Progenitor cell of endocrine pancreas (in vitro differentiated cells): ENCODE results near the gene RAB3IL1. TPM values are rescaled to one million over a fixed set of nuclear protein-coding genes. Genes with fewer than 3 reads are reported as not detected.

Experiments
- DNase-seq: peaks from one replicate; pipeline ENCODE4 v3.0.0; 2021; ENCODE audit warnings: low spot score; ENCODE audit not compliant: unreplicated experiment
- H3K27ac Mint-ChIP-seq: 2 replicates; pipeline ENCODE4 v1.8.0; 2021; ENCODE audit warnings: mild to moderate bottlenecking, moderate library complexity, mixed read lengths
- H3K27me3 Mint-ChIP-seq: 2 replicates; pipeline ENCODE4 v1.8.0; 2021; ENCODE audit warnings: mixed read lengths
- H3K36me3 Mint-ChIP-seq: 2 replicates; pipeline ENCODE4 v1.8.0; 2022; ENCODE audit warnings: mixed read lengths; ENCODE audit not compliant: insufficient read depth
- H3K4me1 Mint-ChIP-seq: 2 replicates; pipeline ENCODE4 v1.8.0; 2021; ENCODE audit warnings: low read depth, mixed read lengths
- H3K4me3 Mint-ChIP-seq: 2 replicates; pipeline ENCODE4 v1.8.0; 2021; ENCODE audit warnings: low read depth, mild to moderate bottlenecking, moderate library complexity, mixed read lengths
- H3K9me3 Mint-ChIP-seq: 2 replicates; pipeline ENCODE4 v1.8.0; 2021; ENCODE audit warnings: low read depth, mixed read lengths
- CTCF ChIP-seq: fragments of 200-600 bp; sonication (generic); IDR thresholded peaks from one replicate; pipeline ENCODE4 v1.5.0; 2021; ENCODE audit warnings: antibody characterized with exemption, mild to moderate bottlenecking; ENCODE audit not compliant: unreplicated experiment
- total RNA-seq: library from RNA; stranded (reverse); gene quantifications from 2 replicates; pipeline ENCODE4 v1.2.1, GENCODE V29; 2021

Gene RAB3IL1
- total RNA-seq, 1 donor from 2014 or later: 0.53 TPM

- no peak for TF ChIP-seq CTCF
- Mint-ChIP-seq H3K4me1 (no peaks in the 10 kb centered on the region), H3K36me3 (peaks cover 12% of the 10 kb centered on the region), H3K27ac (no peak overlapping the region), H3K9me3 (no peaks in the 10 kb centered on the region), H3K27me3 (no peaks in the 10 kb centered on the region), H3K4me3 (no peak overlapping the region)
- no peak for DNase-seq
Measured at GRCh38 chr11:61853698-61854169, 63.6 kb downstream of the RAB3IL1 start.

GRCh38 chr11:61851900-61852295 is 65.5 kb downstream of the RAB3IL1 start:
- Mint-ChIP-seq H3K4me3 (no peak overlapping the region), H3K36me3 (peaks cover 22% of the 10 kb centered on the region), H3K9me3 (no peaks in the 10 kb centered on the region), H3K27me3 (no peaks in the 10 kb centered on the region), H3K4me1 (no peaks in the 10 kb centered on the region), H3K27ac (peak overlapping the region; percentile 18)
- no peak for DNase-seq
- TF ChIP-seq CTCF: no peak

- Mint-ChIP-seq H3K9me3 (no peaks in the 10 kb centered on the region), H3K27me3 (no peaks in the 10 kb centered on the region), H3K27ac (no peak overlapping the region), H3K4me3 (no peak overlapping the region), H3K4me1 (no peaks in the 10 kb centered on the region), H3K36me3 (peaks cover 24% of the 10 kb centered on the region)
- no peak for DNase-seq
- no peak for TF ChIP-seq CTCF
Measured at GRCh38 chr11:61851113-61851899, 66.1 kb downstream of the RAB3IL1 start.

- DNase-seq: no peak
- H3K27ac Mint-ChIP-seq: no peak overlapping the region
- no peaks in the 10 kb centered on the region for H3K27me3 Mint-ChIP-seq
- peaks cover 27% of the 10 kb centered on the region for H3K36me3 Mint-ChIP-seq
- no peak overlapping the region for H3K4me3 Mint-ChIP-seq
- no peak for TF ChIP-seq CTCF
- H3K4me1 Mint-ChIP-seq: no peaks in the 10 kb centered on the region
- no peaks in the 10 kb centered on the region for H3K9me3 Mint-ChIP-seq
Measured at GRCh38 chr11:61850687-61851086, 66.7 kb downstream of the RAB3IL1 start.

GRCh38 chr11:61848631-61849030 is 68.7 kb downstream of the RAB3IL1 start:
- no peak for TF ChIP-seq CTCF
- Mint-ChIP-seq H3K4me3 (no peak overlapping the region), H3K4me1 (no peaks in the 10 kb centered on the region), H3K36me3 (peaks cover 30% of the 10 kb centered on the region), H3K27me3 (no peaks in the 10 kb centered on the region), H3K27ac (no peak overlapping the region), H3K9me3 (no peaks in the 10 kb centered on the region)
- DNase-seq: no peak
